Spinal cord (tissue), 10 donors: Measurements from ENCODE around the gene AHSG. TPM values are rescaled to one million over a fixed set of nuclear protein-coding genes. Genes with fewer than 3 reads are reported as not detected.
A peak's percentile ranks its signal among the peaks of the same experiment; 100 is the strongest.

Experiments used
- DNase-seq, 6 donors: peaks; one replicate each; pipeline versions ENCODE4 v3.0.0 to v3.0.0-alpha.2; 2013 to 2015; ENCODE audit warnings: low spot score in 6 of 6, low read depth in 4 of 6
- H3K27ac ChIP-seq: one replicate; pipeline ENCODE4 v1.5.1; 2013; ENCODE audit warnings: low read depth, low read length, control low read depth
- H3K27me3 ChIP-seq: one replicate; pipeline ENCODE4 v1.6.1; 2013; ENCODE audit warnings: low read length; ENCODE audit not compliant: control insufficient read depth, insufficient read depth
- H3K36me3 ChIP-seq: one replicate; pipeline ENCODE4 v1.6.1; 2013; ENCODE audit warnings: low read length; ENCODE audit not compliant: control insufficient read depth, insufficient read depth
- H3K4me1 ChIP-seq: one replicate; pipeline ENCODE4 v1.6.1; 2013; ENCODE audit warnings: low read length; ENCODE audit not compliant: control insufficient read depth, insufficient read depth
- H3K4me3 ChIP-seq: one replicate; pipeline ENCODE4 v1.5.1; 2013; ENCODE audit warnings: low read depth, low read length, control low read depth
- H3K9me3 ChIP-seq: one replicate; pipeline ENCODE4 v1.6.1; 2013; ENCODE audit warnings: low read length; ENCODE audit not compliant: control insufficient read depth, insufficient read depth
- WGBS: methylation state at CpG from one replicate; pipeline ENCODE4 v1.1.5; 2013; ENCODE audit warnings: missing lambda C conversion rate; ENCODE audit not compliant: insufficient coverage; 5-methylcytosine and 5-hydroxymethylcytosine counted together
- polyA plus RNA-seq, 2 donors: library from polyadenylated mRNA; unstranded; fragments of 120-200 nt; gene quantifications; one replicate each; pipeline ENCODE4 v1.2.1, GENCODE V29; 2013; ENCODE audit not compliant: insufficient read length in 2 of 2
- total RNA-seq, 2 donors: library from RNA; depleted of rRNA in 1 of 2; stranded (reverse); fragments of 120-200 nt in 1 of 2; fragments of >200 nt in 1 of 2; gene quantifications; one replicate each; pipeline versions ENCODE4 v1.2.3 to v1.2.4, GENCODE V29; 2013 to 2014
- donor health status: healthy.

AHSG gene
- total and polyA plus RNA-seq, 4 donors: 0.27 to 1.5 (median 0.42) TPM; not detected in 1

- H3K27ac ChIP-seq: no peak overlapping the region
- WGBS: 100% methylated on average over 1 of the region's 7 CpGs
- H3K27me3 ChIP-seq: no peaks in the 10 kb centered on the region
- DNase-seq: peak in 1 of 6 donors; percentile 22
- H3K36me3 ChIP-seq: no peaks in the 10 kb centered on the region
- no peak overlapping the region for H3K4me3 ChIP-seq
- no peaks in the 10 kb centered on the region for H3K9me3 ChIP-seq
- H3K4me1 ChIP-seq: no peaks in the 10 kb centered on the region
Measured at GRCh38 chr3:186590580-186591295, 22.1 kb upstream of the AHSG start.

- Histone ChIP-seq H3K27ac (no peak overlapping the region), H3K4me3 (no peak overlapping the region), H3K9me3 (no peaks in the 10 kb centered on the region), H3K4me1 (no peaks in the 10 kb centered on the region), H3K36me3 (no peaks in the 10 kb centered on the region), H3K27me3 (no peaks in the 10 kb centered on the region)
- no peak for DNase-seq
- 83% methylated on average over 2 of the region's 4 CpGs for WGBS
Measured at GRCh38 chr3:186592682-186593081, 20.2 kb upstream of the AHSG start.

GRCh38 chr3:186593862-186594261 is 19.0 kb upstream of the AHSG start:
- H3K4me1 ChIP-seq: no peaks in the 10 kb centered on the region
- no peak overlapping the region for H3K4me3 ChIP-seq
- no peaks in the 10 kb centered on the region for H3K9me3 ChIP-seq
- no peak for DNase-seq
- H3K27me3 ChIP-seq: no peaks in the 10 kb centered on the region
- H3K27ac ChIP-seq: no peak overlapping the region
- 90% methylated on average over 3 of the region's 3 CpGs for WGBS
- no peaks in the 10 kb centered on the region for H3K36me3 ChIP-seq

GRCh38 chr3:186594591-186595113 is 18.2 kb upstream of the AHSG start:
- H3K4me3 ChIP-seq: no peak overlapping the region
- H3K27ac ChIP-seq: no peak overlapping the region
- 83% methylated on average over 4 of the region's 6 CpGs for WGBS
- H3K36me3 ChIP-seq: no peaks in the 10 kb centered on the region
- H3K27me3 ChIP-seq: no peaks in the 10 kb centered on the region
- no peaks in the 10 kb centered on the region for H3K4me1 ChIP-seq
- H3K9me3 ChIP-seq: no peaks in the 10 kb centered on the region
- no peak for DNase-seq

- Histone ChIP-seq H3K4me3 (no peak overlapping the region), H3K4me1 (no peaks in the 10 kb centered on the region), H3K27me3 (no peaks in the 10 kb centered on the region), H3K9me3 (no peaks in the 10 kb centered on the region), H3K27ac (no peak overlapping the region), H3K36me3 (no peaks in the 10 kb centered on the region)
- peak in 1 of 6 donors; percentile 29 for DNase-seq
- 63% methylated on average over 4 of the region's 17 CpGs for WGBS
Measured at GRCh38 chr3:186596568-186597287, 16.1 kb upstream of the AHSG start.

GRCh38 chr3:186598108-186598784 is 14.6 kb upstream of the AHSG start:
- Histone ChIP-seq H3K27ac (no peak overlapping the region), H3K4me3 (no peak overlapping the region), H3K27me3 (no peaks in the 10 kb centered on the region), H3K4me1 (no peaks in the 10 kb centered on the region), H3K9me3 (no peaks in the 10 kb centered on the region), H3K36me3 (no peaks in the 10 kb centered on the region)
- 92% methylated on average over 7 of the region's 11 CpGs for WGBS
- no peak for DNase-seq

GRCh38 chr3:186598794-186599141 is 14.1 kb upstream of the AHSG start:
- Histone ChIP-seq H3K4me1 (no peaks in the 10 kb centered on the region), H3K9me3 (no peaks in the 10 kb centered on the region), H3K27me3 (no peaks in the 10 kb centered on the region), H3K36me3 (no peaks in the 10 kb centered on the region), H3K27ac (no peak overlapping the region), H3K4me3 (no peak overlapping the region)
- 93% methylated on average over 4 of the region's 4 CpGs for WGBS
- DNase-seq: no peak

GRCh38 chr3:186599142-186599784 is 13.6 kb upstream of the AHSG start:
- Histone ChIP-seq H3K4me1 (no peaks in the 10 kb centered on the region), H3K4me3 (no peak overlapping the region), H3K27ac (no peak overlapping the region), H3K9me3 (no peaks in the 10 kb centered on the region), H3K36me3 (no peaks in the 10 kb centered on the region), H3K27me3 (no peaks in the 10 kb centered on the region)
- no peak for DNase-seq
- WGBS: 84% methylated on average over 8 of the region's 12 CpGs

GRCh38 chr3:186599785-186600166 is 13.1 kb upstream of the AHSG start:
- no peak for DNase-seq
- Histone ChIP-seq H3K27ac (no peak overlapping the region), H3K4me1 (no peaks in the 10 kb centered on the region), H3K9me3 (no peaks in the 10 kb centered on the region), H3K4me3 (no peak overlapping the region), H3K27me3 (no peaks in the 10 kb centered on the region), H3K36me3 (no peaks in the 10 kb centered on the region)
- 71% methylated on average over 2 of the region's 2 CpGs for WGBS
